Parathyroid adenoma (tissue), 2 donors: ENCODE results near the gene CFDP1.

Experiments
- H2AFZ ChIP-seq: fragments of 300-600 bp; sonication (generic); one replicate; pipeline ENCODE4 v1.7.0; 2017; ENCODE audit warnings: antibody characterized with exemption, mild to moderate bottlenecking
- H3K27ac ChIP-seq: fragments of 300-600 bp; sonication (generic); one replicate; pipeline ENCODE4 v1.7.0; 2017
- H3K27me3 ChIP-seq: fragments of 300-600 bp; sonication (generic); one replicate; pipeline ENCODE4 v1.7.0; 2017; ENCODE audit warnings: low read length; ENCODE audit not compliant: control insufficient read depth, insufficient read depth
- H3K36me3 ChIP-seq: fragments of 300-600 bp; sonication (generic); one replicate; pipeline ENCODE4 v1.7.0; 2017; ENCODE audit warnings: low read length; ENCODE audit not compliant: control insufficient read depth, insufficient read depth
- H3K4me1 ChIP-seq: fragments of 300-600 bp; sonication (generic); one replicate; pipeline ENCODE4 v1.7.0; 2017; ENCODE audit warnings: control low read depth
- H3K4me2 ChIP-seq: fragments of 300-600 bp; sonication (generic); one replicate; pipeline ENCODE4 v1.7.0; 2017; ENCODE audit warnings: low read length
- H3K4me3 ChIP-seq: fragments of 300-600 bp; sonication (generic); one replicate; pipeline ENCODE4 v1.7.0; 2017; ENCODE audit warnings: low read depth, low read length
- H3K79me2 ChIP-seq: fragments of 300-600 bp; sonication (generic); one replicate; pipeline ENCODE4 v1.7.0; 2017; ENCODE audit warnings: control low read depth
- H3K9ac ChIP-seq: fragments of 300-600 bp; sonication (generic); one replicate; pipeline ENCODE4 v1.7.0; 2017; ENCODE audit warnings: mild to moderate bottlenecking
- H3K9me3 ChIP-seq: fragments of 300-600 bp; sonication (generic); one replicate; pipeline ENCODE4 v1.7.0; 2017; ENCODE audit warnings: low read length; ENCODE audit not compliant: control insufficient read depth
- CTCF ChIP-seq: fragments of 300-600 bp; sonication (generic); IDR thresholded peaks from one replicate; pipeline ENCODE4 v1.7.0; 2017; ENCODE audit warnings: antibody characterized with exemption, mild to moderate bottlenecking
- donor health status: primary hyperparathyroidism.

CFDP1 gene

GRCh38 chr16:75432828-75433731 is at the start of gene CFDP1:
Gene CFDP1, minus strand, starts transcription at chr16:75433503. Its CDS starts 151 bp downstream, at chr16:75433352.
- Histone ChIP-seq H3K9ac (no peak within 1 kb of the TSS), H3K27ac (peak within 1 kb of the TSS; percentile 79), H3K4me3 (peak within 1 kb of the TSS; percentile 96), H3K4me2 (peak within 1 kb of the TSS; percentile 98), H3K27me3 (no peaks in the 10 kb centered on the region), H3K36me3 (no peaks in the 10 kb centered on the region), H2AFZ (peak within 1 kb of the TSS; percentile 96), H3K9me3 (no peaks in the 10 kb centered on the region), H3K79me2 (peaks cover 14% of the 10 kb centered on the region), H3K4me1 (no peaks in the 10 kb centered on the region)
- TF ChIP-seq CTCF: no peak

- no peaks in the 10 kb centered on the region for H3K79me2 ChIP-seq
- no peaks in the 10 kb centered on the region for H3K36me3 ChIP-seq
- H2AFZ ChIP-seq: no peak overlapping the region
- H3K27ac ChIP-seq: peak overlapping the region; percentile 54
- no peak overlapping the region for H3K4me3 ChIP-seq
- peaks cover 3% of the 10 kb centered on the region for H3K27me3 ChIP-seq
- peaks cover 18% of the 10 kb centered on the region for H3K4me1 ChIP-seq
- H3K9ac ChIP-seq: no peak overlapping the region
- TF ChIP-seq CTCF: no peak
- no peaks in the 10 kb centered on the region for H3K9me3 ChIP-seq
- no peak overlapping the region for H3K4me2 ChIP-seq
Observed at GRCh38 chr16:75482434-75483205, 49.3 kb upstream of the CFDP1 start.

- H3K4me2 ChIP-seq: no peak overlapping the region
- H3K4me3 ChIP-seq: no peak overlapping the region
- H3K9ac ChIP-seq: no peak overlapping the region
- H3K27me3 ChIP-seq: peaks cover 3% of the 10 kb centered on the region
- TF ChIP-seq CTCF: no peak
- no peak overlapping the region for H3K27ac ChIP-seq
- no peak overlapping the region for H2AFZ ChIP-seq
- H3K36me3 ChIP-seq: no peaks in the 10 kb centered on the region
- peaks cover 18% of the 10 kb centered on the region for H3K4me1 ChIP-seq
- no peaks in the 10 kb centered on the region for H3K79me2 ChIP-seq
- no peaks in the 10 kb centered on the region for H3K9me3 ChIP-seq
Observed at GRCh38 chr16:75481475-75481874, 48.2 kb upstream of the CFDP1 start.

- no peaks in the 10 kb centered on the region for H3K79me2 ChIP-seq
- no peak for TF ChIP-seq CTCF
Observed at GRCh38 chr16:75479421-75479990, 46.2 kb upstream of the CFDP1 start.

More at GRCh38 chr16:75479421-75479990, 46.2 kb upstream of the CFDP1 start:
- no peak overlapping the region for H3K4me2 ChIP-seq
- no peak overlapping the region for H3K27ac ChIP-seq
- H3K9me3 ChIP-seq: no peaks in the 10 kb centered on the region
- no peak overlapping the region for H2AFZ ChIP-seq
- no peak overlapping the region for H3K4me3 ChIP-seq
- no peaks in the 10 kb centered on the region for H3K36me3 ChIP-seq
- H3K4me1 ChIP-seq: peaks cover 6% of the 10 kb centered on the region
- no peaks in the 10 kb centered on the region for H3K27me3 ChIP-seq
- no peak overlapping the region for H3K9ac ChIP-seq
